ENCODE results near the gene ADD1. TPM values are rescaled to one million over a fixed set of nuclear protein-coding genes. Genes with fewer than 3 reads are reported as not detected.
A peak's percentile ranks its signal among the peaks of the same experiment; 100 is the strongest.

The ADD1 gene
- total RNA-seq, 1 donor from 2014 or later = 155 TPM

DNA sequence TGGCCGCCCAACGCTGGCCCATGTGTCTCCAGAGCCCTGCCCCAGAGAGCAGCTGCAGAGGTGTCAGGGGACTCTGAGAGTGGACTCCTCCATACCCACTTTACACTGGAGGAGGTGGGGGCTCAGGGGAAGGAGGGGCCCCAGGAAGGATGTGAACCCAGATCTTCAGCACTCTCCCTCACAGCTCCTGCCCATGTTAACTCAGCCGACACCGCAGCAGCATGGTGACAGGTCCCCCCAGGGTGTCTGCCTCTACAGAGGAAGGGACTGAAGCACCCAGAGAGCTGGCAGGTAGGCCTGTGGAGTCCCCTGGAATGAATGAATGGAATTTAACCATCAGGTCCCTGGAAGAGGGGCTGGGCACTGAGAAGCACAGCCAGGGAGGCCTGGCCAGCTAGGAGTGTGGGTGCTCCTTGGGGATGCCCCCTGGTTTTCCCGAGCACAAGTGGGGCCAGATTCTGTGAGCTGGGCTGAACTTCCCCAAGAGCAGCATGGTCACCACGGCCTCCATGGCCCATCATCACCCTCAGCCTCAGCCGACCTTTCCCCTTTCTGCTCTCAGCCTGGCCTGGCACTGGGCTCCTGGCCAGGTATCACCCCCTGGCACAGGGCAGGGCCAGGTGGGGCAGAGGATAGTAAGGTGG, 28.9 kb upstream of the ADD1 start:
- Histone ChIP-seq H3K9ac (ENCODE audit: low read depth in 1 of 3, low read length in 3 of 3) (no peak overlapping the region), H3K27ac (ENCODE audit: low read depth, low read length) (no peak overlapping the region), H3K36me3 (ENCODE audit: control insufficient read depth in 3 of 3, insufficient read depth in 3 of 3, low read length in 3 of 3) (peaks cover 0 to 4% (median 4%) of the 10 kb centered on the region in 3 donors), H3K4me1 (ENCODE audit: control insufficient read depth in 3 of 3, insufficient read depth in 3 of 3, low read length in 3 of 3) (peaks cover 45 to 58% (median 54%) of the 10 kb centered on the region in 3 donors), H3K27me3 (ENCODE audit: control insufficient read depth in 3 of 3, insufficient read depth in 3 of 3, low read length in 3 of 3) (no peaks in the 10 kb centered on the region), H3K9me3 (ENCODE audit: control insufficient read depth in 3 of 3, low read length in 3 of 3) (no peaks in the 10 kb centered on the region), H3K4me3 (ENCODE audit: low read length in 3 of 3) (no peak overlapping the region)

- no peak overlapping the region for H3K4me3 ChIP-seq (ENCODE audit: low read length in 3 of 3)
- H3K36me3 ChIP-seq (ENCODE audit: control insufficient read depth in 3 of 3, insufficient read depth in 3 of 3, low read length in 3 of 3) = peaks cover 8 to 11% (median 9%) of the 10 kb centered on the region in 3 donors
- H3K9ac ChIP-seq (ENCODE audit: low read depth in 1 of 3, low read length in 3 of 3) = no peak overlapping the region
- no peak overlapping the region for H3K27ac ChIP-seq (ENCODE audit: low read depth, low read length)
- peaks cover 27 to 41% (median 37%) of the 10 kb centered on the region in 3 donors for H3K4me1 ChIP-seq (ENCODE audit: control insufficient read depth in 3 of 3, insufficient read depth in 3 of 3, low read length in 3 of 3)
- no peaks in the 10 kb centered on the region for H3K9me3 ChIP-seq (ENCODE audit: control insufficient read depth in 3 of 3, low read length in 3 of 3)
- no peaks in the 10 kb centered on the region for H3K27me3 ChIP-seq (ENCODE audit: control insufficient read depth in 3 of 3, insufficient read depth in 3 of 3, low read length in 3 of 3)
Observed at GRCh38 chr4:2816401-2816954, 27.2 kb upstream of the ADD1 start.

- Histone ChIP-seq H3K36me3 (ENCODE audit: control insufficient read depth in 3 of 3, insufficient read depth in 3 of 3, low read length in 3 of 3) (peaks cover 8 to 11% (median 9%) of the 10 kb centered on the region in 3 donors), H3K27ac (ENCODE audit: low read depth, low read length) (no peak overlapping the region), H3K4me3 (ENCODE audit: low read length in 3 of 3) (no peak overlapping the region), H3K9ac (ENCODE audit: low read depth in 1 of 3, low read length in 3 of 3) (peak overlapping the region in 1 of 3 donors; percentile 40), H3K4me1 (ENCODE audit: control insufficient read depth in 3 of 3, insufficient read depth in 3 of 3, low read length in 3 of 3) (peaks cover 21 to 35% (median 30%) of the 10 kb centered on the region in 3 donors), H3K9me3 (ENCODE audit: control insufficient read depth in 3 of 3, low read length in 3 of 3) (no peaks in the 10 kb centered on the region), H3K27me3 (ENCODE audit: control insufficient read depth in 3 of 3, insufficient read depth in 3 of 3, low read length in 3 of 3) (no peaks in the 10 kb centered on the region)
Observed at GRCh38 chr4:2817137-2817536, 26.5 kb upstream of the ADD1 start.

- peak overlapping the region in 2 of 3 donors; percentile 27 to 49 for H3K4me3 ChIP-seq (ENCODE audit: low read length in 3 of 3)
- no peak overlapping the region for H3K27ac ChIP-seq (ENCODE audit: low read depth, low read length)
- H3K9ac ChIP-seq (ENCODE audit: low read depth in 1 of 3, low read length in 3 of 3) = peak overlapping the region in 1 of 3 donors; percentile 70
- no peaks in the 10 kb centered on the region for H3K9me3 ChIP-seq (ENCODE audit: control insufficient read depth in 3 of 3, low read length in 3 of 3)
- H3K36me3 ChIP-seq (ENCODE audit: control insufficient read depth in 3 of 3, insufficient read depth in 3 of 3, low read length in 3 of 3) = peaks cover 8 to 14% (median 9%) of the 10 kb centered on the region in 3 donors
- peaks cover 16 to 29% (median 24%) of the 10 kb centered on the region in 3 donors for H3K4me1 ChIP-seq (ENCODE audit: control insufficient read depth in 3 of 3, insufficient read depth in 3 of 3, low read length in 3 of 3)
- H3K27me3 ChIP-seq (ENCODE audit: control insufficient read depth in 3 of 3, insufficient read depth in 3 of 3, low read length in 3 of 3) = no peaks in the 10 kb centered on the region
Observed at GRCh38 chr4:2817701-2818350, 25.8 kb upstream of the ADD1 start.

- no peak overlapping the region for H3K27ac ChIP-seq (ENCODE audit: low read depth, low read length)
- no peaks in the 10 kb centered on the region for H3K27me3 ChIP-seq (ENCODE audit: control insufficient read depth in 3 of 3, insufficient read depth in 3 of 3, low read length in 3 of 3)
- peak overlapping the region in 1 of 3 donors; percentile 70 for H3K9ac ChIP-seq (ENCODE audit: low read depth in 1 of 3, low read length in 3 of 3)
- peaks cover 13 to 15% (median 14%) of the 10 kb centered on the region in 3 donors for H3K36me3 ChIP-seq (ENCODE audit: control insufficient read depth in 3 of 3, insufficient read depth in 3 of 3, low read length in 3 of 3)
- H3K9me3 ChIP-seq (ENCODE audit: control insufficient read depth in 3 of 3, low read length in 3 of 3) = no peaks in the 10 kb centered on the region
- peaks cover 11 to 23% (median 17%) of the 10 kb centered on the region in 3 donors for H3K4me1 ChIP-seq (ENCODE audit: control insufficient read depth in 3 of 3, insufficient read depth in 3 of 3, low read length in 3 of 3)
- H3K4me3 ChIP-seq (ENCODE audit: low read length in 3 of 3) = peak overlapping the region in 2 of 3 donors; percentile 35 to 36
Observed at GRCh38 chr4:2818351-2818939, 25.2 kb upstream of the ADD1 start.

- Histone ChIP-seq H3K27me3 (ENCODE audit: control insufficient read depth in 3 of 3, insufficient read depth in 3 of 3, low read length in 3 of 3) (no peaks in the 10 kb centered on the region), H3K27ac (ENCODE audit: low read depth, low read length) (no peak overlapping the region), H3K4me1 (ENCODE audit: control insufficient read depth in 3 of 3, insufficient read depth in 3 of 3, low read length in 3 of 3) (peaks cover 9 to 14% (median 11%) of the 10 kb centered on the region in 3 donors), H3K36me3 (ENCODE audit: control insufficient read depth in 3 of 3, insufficient read depth in 3 of 3, low read length in 3 of 3) (peaks cover 14 to 22% (median 16%) of the 10 kb centered on the region in 3 donors), H3K4me3 (ENCODE audit: low read length in 3 of 3) (no peak overlapping the region), H3K9ac (ENCODE audit: low read depth in 1 of 3, low read length in 3 of 3) (no peak overlapping the region), H3K9me3 (ENCODE audit: control insufficient read depth in 3 of 3, low read length in 3 of 3) (no peaks in the 10 kb centered on the region)
Observed at GRCh38 chr4:2819244-2820215, 24.1 kb upstream of the ADD1 start.

- H3K27ac ChIP-seq (ENCODE audit: low read depth, low read length) = no peak overlapping the region
- H3K4me1 ChIP-seq (ENCODE audit: control insufficient read depth in 3 of 3, insufficient read depth in 3 of 3, low read length in 3 of 3) = peaks cover 9 to 11% (median 11%) of the 10 kb centered on the region in 3 donors
- no peaks in the 10 kb centered on the region for H3K27me3 ChIP-seq (ENCODE audit: control insufficient read depth in 3 of 3, insufficient read depth in 3 of 3, low read length in 3 of 3)
- no peak overlapping the region for H3K9ac ChIP-seq (ENCODE audit: low read depth in 1 of 3, low read length in 3 of 3)
- no peak overlapping the region for H3K4me3 ChIP-seq (ENCODE audit: low read length in 3 of 3)
- H3K36me3 ChIP-seq (ENCODE audit: control insufficient read depth in 3 of 3, insufficient read depth in 3 of 3, low read length in 3 of 3) = peaks cover 22 to 27% (median 23%) of the 10 kb centered on the region in 3 donors
- H3K9me3 ChIP-seq (ENCODE audit: control insufficient read depth in 3 of 3, low read length in 3 of 3) = no peaks in the 10 kb centered on the region
Observed at GRCh38 chr4:2820216-2820982, 23.2 kb upstream of the ADD1 start.

DNA sequence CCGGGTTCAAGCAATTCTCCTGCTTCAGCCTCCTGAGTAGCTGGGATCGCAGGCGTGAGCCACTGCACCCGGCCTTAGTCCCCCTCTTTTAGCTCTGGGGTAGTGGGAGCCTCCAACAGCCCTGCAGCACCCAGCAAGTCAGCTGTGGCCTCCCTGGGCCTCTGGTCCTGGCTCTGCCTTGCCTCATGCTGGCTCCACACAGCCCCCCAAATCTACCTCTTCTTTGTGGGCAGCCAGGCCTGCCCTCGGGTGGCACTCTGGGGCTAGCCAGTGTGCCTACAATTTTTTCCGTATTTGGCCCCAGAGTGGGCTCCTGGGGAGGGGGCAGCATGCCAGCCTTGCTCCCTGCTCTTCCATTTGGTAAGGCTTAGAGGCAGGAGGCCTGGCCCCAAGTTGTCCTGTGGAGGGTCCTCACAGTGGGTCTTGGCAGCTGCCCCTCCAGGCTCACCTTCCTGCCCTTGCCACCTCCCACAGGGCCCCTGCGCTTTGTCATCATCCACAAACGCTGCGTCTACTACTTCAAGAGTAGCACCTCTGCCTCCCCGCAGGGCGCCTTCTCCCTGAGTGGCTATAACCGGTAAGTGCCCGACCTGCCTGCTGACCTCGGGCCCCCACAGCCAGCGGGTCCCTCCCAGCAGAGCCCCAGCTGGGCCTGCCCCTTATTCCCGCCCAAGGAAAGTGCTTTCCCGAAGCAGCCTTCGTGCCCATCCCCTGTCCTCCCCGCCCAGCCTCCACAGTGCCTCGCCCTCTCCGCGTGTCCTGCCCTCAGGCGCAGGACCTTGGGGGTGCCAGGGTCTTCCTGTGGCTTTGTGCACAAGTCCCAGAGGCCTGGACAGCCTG, 21.0 kb upstream of the ADD1 start:
- Histone ChIP-seq H3K36me3 (ENCODE audit: control insufficient read depth in 3 of 3, insufficient read depth in 3 of 3, low read length in 3 of 3) (peaks cover 31 to 44% (median 38%) of the 10 kb centered on the region in 3 donors), H3K27me3 (ENCODE audit: control insufficient read depth in 3 of 3, insufficient read depth in 3 of 3, low read length in 3 of 3) (no peaks in the 10 kb centered on the region), H3K4me1 (ENCODE audit: control insufficient read depth in 3 of 3, insufficient read depth in 3 of 3, low read length in 3 of 3) (peaks cover 2 to 9% (median 2%) of the 10 kb centered on the region in 3 donors), H3K9me3 (ENCODE audit: control insufficient read depth in 3 of 3, low read length in 3 of 3) (no peaks in the 10 kb centered on the region), H3K4me3 (ENCODE audit: low read length in 3 of 3) (no peak overlapping the region), H3K27ac (ENCODE audit: low read depth, low read length) (no peak overlapping the region), H3K9ac (ENCODE audit: low read depth in 1 of 3, low read length in 3 of 3) (no peak overlapping the region)
